ENCODE data around the gene DEK.
A peak's percentile ranks its signal among the peaks of the same experiment; 100 is the strongest.
"Not testable (repeated sequence)": the region's sequence is repeated elsewhere in the genome, so short reads cannot be mapped to it uniquely, and the experiment has no call there.

The DEK gene, protein sequence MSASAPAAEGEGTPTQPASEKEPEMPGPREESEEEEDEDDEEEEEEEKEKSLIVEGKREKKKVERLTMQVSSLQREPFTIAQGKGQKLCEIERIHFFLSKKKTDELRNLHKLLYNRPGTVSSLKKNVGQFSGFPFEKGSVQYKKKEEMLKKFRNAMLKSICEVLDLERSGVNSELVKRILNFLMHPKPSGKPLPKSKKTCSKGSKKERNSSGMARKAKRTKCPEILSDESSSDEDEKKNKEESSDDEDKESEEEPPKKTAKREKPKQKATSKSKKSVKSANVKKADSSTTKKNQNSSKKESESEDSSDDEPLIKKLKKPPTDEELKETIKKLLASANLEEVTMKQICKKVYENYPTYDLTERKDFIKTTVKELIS

DNA sequence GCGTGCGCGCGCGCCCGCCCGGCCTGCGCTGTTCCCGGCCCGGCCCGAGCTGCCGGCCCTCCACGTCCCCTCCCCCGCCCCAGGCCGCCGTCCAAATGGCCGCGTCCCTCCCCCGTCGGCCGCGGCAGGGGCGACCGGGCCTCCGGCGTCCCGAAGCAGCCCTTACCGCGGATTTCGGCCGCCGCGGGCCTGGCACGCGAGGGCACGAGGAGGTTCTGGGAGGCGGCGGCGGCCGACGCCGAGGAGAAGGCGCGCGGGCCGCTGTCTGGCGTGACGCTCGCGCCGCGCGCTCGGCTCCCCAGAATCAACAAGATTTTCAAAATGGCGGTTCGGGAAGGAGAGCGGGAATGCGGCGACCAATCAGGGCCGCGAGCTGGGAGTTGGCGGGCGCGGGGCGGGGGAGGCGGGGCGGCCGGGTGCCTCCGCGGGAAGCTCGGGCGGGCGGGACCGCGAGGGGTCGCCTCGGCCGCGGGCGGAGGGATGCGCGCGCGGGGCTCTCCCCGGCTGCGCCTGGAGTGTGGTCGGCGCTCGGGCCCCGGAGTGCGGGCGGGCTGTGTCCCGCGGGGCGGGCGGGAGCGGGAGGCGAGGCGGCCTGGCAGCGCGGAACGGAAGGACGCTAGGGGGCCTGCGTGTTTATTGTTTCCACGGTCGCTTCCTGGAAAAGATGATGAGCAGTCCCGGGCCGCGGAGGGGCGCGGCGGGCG lies at the start of gene DEK:
Gene DEK (minus strand): TSS at position 312 of the 704 bp plus-strand sequence. CDS start 543 bp downstream, outside the sequence.
- ATAC-seq = peak; percentile 77
- peaks cover 46% of the 10 kb centered on the region for H3K4me1 Mint-ChIP-seq
- peaks cover 0 to 5% of the 10 kb centered on the region in 2 donors for H3K9me3 Mint-ChIP-seq
- H3K4me3 Mint-ChIP-seq = peak within 1 kb of the TSS; percentile 97 to 99
- peak within 1 kb of the TSS; percentile 97 to 98 for H3K27ac Mint-ChIP-seq
- no peaks in the 10 kb centered on the region for H3K27me3 Mint-ChIP-seq
- DNase-seq = peak; percentile 77 to 84

DNA sequence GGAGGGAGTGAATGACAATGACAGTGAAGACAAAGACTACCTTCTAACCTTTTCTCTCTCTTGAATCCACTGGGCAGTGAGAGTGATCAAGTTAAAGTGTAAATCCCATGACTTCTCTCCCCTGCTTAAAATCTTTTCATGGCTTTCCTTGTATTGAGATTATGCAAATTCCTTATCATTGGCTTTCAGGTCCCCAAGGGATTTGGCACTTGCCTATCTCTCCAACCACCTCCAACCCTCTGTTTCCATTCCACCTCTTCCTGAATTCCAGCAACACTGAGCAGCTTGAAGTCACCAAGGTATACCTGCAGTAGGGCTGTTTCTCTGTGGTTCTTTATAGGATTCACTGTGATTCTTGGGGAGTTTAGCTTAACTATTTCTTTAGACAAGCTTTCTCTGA lies 48.0 kb upstream of the DEK start:
- DNase-seq = no peak
- H3K27ac Mint-ChIP-seq = no peak overlapping the region
- H3K4me3 Mint-ChIP-seq = no peak overlapping the region
- ATAC-seq = no peak
- H3K27me3 Mint-ChIP-seq = peaks cover 30% of the 10 kb centered on the region
- peaks cover 0 to 5% of the 10 kb centered on the region in 2 donors for H3K9me3 Mint-ChIP-seq
- no peaks in the 10 kb centered on the region for H3K4me1 Mint-ChIP-seq

DNA sequence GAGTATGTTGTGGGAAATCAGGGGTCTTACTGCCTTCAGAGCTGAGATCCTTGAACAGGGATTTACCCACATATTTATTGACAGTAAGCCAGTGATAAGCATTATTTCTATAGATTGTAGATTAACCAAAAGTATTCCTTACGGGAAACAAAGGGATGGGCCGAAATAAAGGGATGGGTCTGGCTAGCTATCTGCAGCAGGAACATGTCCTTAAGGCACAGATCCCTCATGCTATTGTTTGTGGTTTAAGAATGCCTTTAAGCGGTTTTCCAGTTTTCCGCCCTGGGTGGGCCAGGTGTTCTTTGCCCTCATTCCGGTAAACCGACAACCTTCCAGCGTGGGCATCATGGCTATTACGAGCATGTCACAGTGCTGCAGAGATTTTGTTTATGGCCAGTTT lies 45.7 kb upstream of the DEK start:
- DNase-seq, H3K9me3 Mint-ChIP-seq, H3K4me1 Mint-ChIP-seq, H3K27ac Mint-ChIP-seq, H3K4me3 Mint-ChIP-seq, ATAC-seq: not testable (repeated sequence)
- peaks cover 30% of the 10 kb centered on the region for H3K27me3 Mint-ChIP-seq

DNA sequence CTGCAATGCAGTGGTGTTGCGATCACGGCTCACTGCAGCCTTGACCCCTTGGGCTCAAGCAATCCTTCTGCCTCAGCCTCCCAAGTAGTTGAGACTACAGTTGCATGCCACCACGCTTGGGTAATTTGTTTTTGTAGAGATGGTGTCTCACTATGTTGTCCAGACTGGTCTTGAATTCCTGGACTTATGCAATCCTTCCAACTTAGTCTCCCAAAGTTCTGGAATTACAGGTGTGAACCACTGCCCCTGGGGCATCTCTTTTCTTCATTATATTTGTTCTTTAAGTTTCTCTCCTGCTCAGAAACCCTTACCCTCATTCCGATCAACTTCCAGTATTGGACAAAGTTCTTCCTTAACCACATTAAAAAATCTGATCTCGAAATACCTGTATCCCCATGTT lies 44.7 kb upstream of the DEK start:
- ATAC-seq (no peak), DNase-seq (no peak)
- H3K4me1 Mint-ChIP-seq = peaks cover 4% of the 10 kb centered on the region
- no peak overlapping the region for H3K27ac Mint-ChIP-seq
- peaks cover 26% of the 10 kb centered on the region for H3K27me3 Mint-ChIP-seq
- peaks cover 0 to 5% of the 10 kb centered on the region in 2 donors for H3K9me3 Mint-ChIP-seq
- no peak overlapping the region for H3K4me3 Mint-ChIP-seq

DNA sequence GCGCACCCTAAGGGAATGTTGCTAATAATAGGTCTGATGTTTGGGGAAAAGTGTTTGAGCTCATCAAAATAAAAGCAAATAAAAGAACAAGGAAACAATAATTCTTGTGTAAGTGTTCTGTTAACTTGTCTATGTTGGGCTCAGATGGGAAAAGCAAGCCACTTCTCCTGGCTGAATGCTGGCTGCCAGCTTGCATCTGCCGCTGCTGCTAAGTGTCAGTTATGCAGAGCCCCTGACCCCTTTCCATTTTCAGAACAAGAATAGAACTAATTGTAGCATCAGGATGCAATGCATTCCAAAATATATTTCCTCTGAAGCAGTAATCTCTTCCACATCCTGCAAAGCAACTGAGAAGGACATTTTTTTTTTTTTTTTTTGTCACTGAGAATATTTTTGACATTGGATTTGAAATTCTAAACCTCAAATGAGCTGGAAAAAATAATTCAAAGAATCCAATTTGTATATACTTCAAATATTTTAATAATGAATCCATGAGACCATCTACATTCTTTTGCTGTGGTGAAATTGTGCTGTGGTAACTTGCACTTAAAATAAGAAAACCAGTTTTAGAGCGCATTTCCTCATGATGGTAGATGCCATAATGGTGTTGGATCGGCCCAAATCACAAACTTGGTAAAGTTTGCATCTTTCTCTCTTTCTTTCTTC lies 43.9 kb upstream of the DEK start:
- DNase-seq (no peak), ATAC-seq (no peak)
- Mint-ChIP-seq H3K4me1 (peaks cover 4% of the 10 kb centered on the region), H3K9me3 (peaks cover 0 to 5% of the 10 kb centered on the region in 2 donors), H3K4me3 (no peak overlapping the region), H3K27ac (no peak overlapping the region), H3K27me3 (peaks cover 21% of the 10 kb centered on the region)

DNA sequence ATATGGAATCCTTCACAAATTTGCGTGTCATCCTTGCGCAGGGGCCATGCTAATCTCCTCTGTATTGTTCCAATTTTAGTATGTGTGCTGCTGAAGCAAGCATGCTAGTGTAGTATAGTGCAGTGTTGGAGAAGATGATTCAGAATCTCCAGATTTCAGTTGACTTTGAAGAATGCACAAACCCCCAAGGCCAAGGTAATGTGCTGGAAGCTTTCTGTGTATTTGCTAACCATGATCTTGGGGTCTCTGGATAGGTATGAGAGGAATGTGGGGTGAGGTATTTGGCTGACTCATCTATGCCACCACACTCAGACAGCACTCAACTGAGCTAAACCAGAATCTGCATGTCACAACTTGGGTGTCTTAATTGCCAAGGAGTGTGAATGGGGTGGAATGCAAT lies 42.6 kb upstream of the DEK start:
- Mint-ChIP-seq H3K27me3 (peaks cover 10% of the 10 kb centered on the region), H3K9me3 (peaks cover 0 to 5% of the 10 kb centered on the region in 2 donors), H3K4me1 (peaks cover 4% of the 10 kb centered on the region), H3K27ac (no peak overlapping the region), H3K4me3 (no peak overlapping the region)
- ATAC-seq = no peak
- no peak for DNase-seq

DNA sequence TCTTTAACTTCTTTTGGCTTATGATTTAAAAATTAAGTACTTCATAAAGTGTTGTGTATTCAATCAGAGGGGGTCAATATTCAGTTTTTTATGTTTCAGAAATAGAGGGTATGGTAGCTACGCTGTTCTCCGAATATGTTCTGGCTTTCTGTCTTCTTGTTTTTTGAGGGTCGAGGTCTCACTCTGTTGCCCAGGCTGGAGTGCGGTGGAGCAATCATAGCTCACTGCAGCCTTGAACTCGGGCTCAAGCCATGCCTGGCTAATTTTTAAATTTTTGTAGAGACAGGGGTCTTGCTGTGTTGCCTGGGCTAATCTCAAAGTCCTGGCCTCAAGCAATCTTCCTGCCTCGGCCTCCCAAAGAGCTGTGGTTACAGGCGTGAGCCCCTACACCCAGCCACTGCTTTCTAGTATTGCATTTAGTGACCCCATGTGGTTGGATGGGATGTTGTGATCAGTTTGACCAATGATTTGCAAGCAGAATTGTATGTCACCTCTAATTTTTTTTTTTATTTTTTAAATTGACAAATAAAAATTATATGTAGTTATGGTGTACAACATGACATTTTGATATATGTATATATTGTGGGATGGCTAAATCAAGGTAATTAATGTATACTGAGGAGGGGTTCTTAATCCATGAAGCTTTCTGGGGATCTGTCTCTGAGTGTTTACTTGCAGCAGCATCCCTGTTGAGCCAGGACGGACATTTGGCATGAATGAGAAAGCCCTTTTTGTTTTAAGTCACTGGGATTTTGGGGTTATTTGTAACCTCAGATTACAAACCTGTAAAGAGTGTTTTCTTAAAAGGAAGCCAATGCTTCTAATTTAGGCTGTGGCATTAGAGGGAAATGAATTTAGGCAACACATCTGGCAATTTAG lies 38.5 kb upstream of the DEK start:
- DNase-seq (no peak), ATAC-seq (no peak)
- Mint-ChIP-seq H3K9me3 (no peaks in the 10 kb centered on the region), H3K27me3 (no peaks in the 10 kb centered on the region), H3K4me3 (no peak overlapping the region), H3K4me1 (peaks cover 4% of the 10 kb centered on the region), H3K27ac (peak overlapping the region in 1 of 2 donors; percentile 40)

DNA sequence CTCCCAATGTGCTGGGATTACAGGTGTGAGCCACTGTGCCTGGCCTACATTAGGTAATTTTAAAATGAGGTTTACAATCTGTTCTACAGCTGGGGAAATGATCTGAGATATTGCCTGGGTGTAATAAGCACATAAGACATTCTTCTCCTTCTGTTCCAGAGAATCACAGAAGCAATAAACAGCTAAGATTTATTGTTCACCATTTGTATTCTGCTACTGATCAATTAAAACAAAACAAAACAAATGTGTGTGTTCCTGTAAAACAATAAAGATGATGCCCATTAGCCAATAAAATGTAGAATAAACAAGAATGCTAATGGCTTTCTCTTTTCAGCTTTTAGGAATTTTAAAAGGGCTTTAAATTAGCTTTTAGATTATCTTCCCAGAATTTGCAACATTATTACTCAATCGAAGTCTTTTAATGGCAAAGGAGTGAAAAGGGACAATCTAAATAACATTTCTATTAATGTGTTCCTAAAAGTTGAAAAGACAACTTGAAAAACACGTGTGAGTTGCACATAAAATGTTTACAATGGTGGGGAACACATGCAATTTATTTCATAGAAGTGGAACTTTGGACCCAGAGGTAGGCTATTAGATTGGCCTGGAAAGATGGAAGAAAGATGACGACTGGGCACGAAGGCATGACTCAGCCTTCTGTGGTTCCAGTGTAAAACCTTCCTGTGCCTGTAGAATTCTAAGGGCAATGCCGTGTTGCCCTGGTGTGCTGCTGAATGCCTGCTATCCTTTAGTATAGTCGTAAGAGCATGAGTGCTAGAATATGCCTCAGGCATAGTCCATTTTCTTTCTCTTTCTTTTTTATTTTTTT lies 29.0 kb upstream of the DEK start:
- no peak for ATAC-seq
- no peaks in the 10 kb centered on the region for H3K9me3 Mint-ChIP-seq

DNA sequence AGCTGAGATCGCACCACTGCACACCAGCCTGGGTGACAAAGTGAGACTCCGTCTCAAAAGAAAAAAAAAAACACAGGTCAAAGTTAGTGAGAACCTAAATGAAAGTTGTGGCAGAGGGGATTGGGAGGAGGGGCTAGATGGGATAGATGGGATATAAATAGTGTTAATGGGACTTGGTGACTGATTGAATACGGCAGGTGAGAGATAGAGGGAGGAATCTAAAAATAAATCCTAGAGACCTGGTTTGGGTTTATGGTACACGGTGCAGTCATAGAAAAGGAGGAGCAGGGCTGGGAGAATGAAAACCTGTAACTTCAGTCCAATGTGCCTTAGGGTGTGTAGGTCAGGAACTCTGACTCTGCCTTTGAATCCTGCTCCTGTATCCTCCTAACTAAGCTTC lies 25.0 kb upstream of the DEK start:
- no peak overlapping the region for H3K27ac Mint-ChIP-seq
- DNase-seq (no peak), ATAC-seq (no peak)
- no peaks in the 10 kb centered on the region for H3K4me1 Mint-ChIP-seq
- no peaks in the 10 kb centered on the region for H3K9me3 Mint-ChIP-seq
- peaks cover 26% of the 10 kb centered on the region for H3K27me3 Mint-ChIP-seq
- no peak overlapping the region for H3K4me3 Mint-ChIP-seq

More for the DNA sequence above, 29.0 kb upstream of the DEK start:
- Mint-ChIP-seq H3K4me3 (no peak overlapping the region), H3K27me3 (peaks cover 18% of the 10 kb centered on the region), H3K27ac (peak overlapping the region in 1 of 2 donors; percentile 52), H3K4me1 (no peaks in the 10 kb centered on the region)
- no peak for DNase-seq

DNA sequence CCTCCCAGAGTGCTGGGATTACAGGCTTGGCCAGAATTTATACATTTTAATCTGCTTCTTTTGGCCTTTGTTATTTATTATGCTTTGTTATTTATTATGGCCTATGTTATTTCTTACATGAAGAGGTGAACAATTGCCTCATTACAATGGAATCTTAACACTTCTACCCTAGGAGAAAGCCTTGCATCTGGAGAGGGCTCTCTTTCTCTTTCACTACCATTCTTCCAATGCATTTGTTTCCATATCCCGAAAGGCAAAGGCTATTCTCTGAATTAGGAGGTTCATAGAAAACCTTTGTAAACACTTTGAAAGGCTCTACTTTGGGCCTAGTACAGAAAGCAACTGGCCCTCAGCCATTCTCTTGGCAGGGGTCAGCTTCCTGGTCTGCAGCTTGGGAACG lies 19.9 kb upstream of the DEK start:
- Mint-ChIP-seq H3K27me3 (peaks cover 39% of the 10 kb centered on the region), H3K9me3 (no peaks in the 10 kb centered on the region), H3K4me3 (no peak overlapping the region), H3K4me1 (no peaks in the 10 kb centered on the region), H3K27ac (no peak overlapping the region)
- DNase-seq = no peak
- no peak for ATAC-seq

DNA sequence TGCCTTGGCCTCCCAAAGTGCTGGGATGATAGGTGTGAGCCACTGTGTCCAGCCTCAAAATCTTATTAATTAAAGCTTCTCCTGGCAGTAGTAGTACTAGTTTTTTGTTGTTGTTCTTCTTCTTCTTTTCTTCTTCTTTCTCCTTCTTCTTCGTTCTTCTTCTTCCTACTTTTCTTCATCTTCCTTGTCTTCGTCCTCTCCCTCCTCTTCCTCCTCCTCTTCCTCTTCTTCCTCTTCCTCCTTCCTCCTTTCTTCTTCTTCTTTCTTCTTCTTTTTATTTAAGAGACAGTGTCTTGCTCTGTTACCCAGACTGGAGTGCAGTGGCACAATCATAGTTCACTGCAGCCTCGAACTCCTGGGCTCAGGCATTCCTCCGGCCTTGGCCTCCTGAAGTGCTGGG lies 17.2 kb upstream of the DEK start:
- H3K4me1 Mint-ChIP-seq = peaks cover 14% of the 10 kb centered on the region
- no peak for ATAC-seq
- H3K27ac Mint-ChIP-seq = no peak overlapping the region
- no peak for DNase-seq
- H3K9me3 Mint-ChIP-seq = no peaks in the 10 kb centered on the region
- no peak overlapping the region for H3K4me3 Mint-ChIP-seq
- H3K27me3 Mint-ChIP-seq = peaks cover 49% of the 10 kb centered on the region

DNA sequence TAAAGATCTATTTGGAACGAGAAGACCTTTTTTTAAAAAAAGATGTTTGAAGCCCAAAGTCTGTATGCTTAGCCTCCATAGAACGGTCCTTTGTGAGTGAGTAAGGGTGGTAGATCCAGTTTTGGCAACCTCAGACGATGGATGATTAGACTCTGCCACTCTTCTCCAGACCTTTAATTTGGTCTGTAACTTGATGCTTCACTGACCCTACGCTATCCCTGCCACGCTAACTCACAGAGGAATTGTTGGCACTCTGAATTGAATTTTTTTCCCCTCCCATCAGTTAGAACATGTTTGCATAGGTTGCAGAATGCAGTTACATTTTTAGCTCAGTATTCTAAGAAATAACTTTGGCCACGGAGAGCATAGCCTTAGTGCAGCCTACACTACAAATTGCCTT lies 15.8 kb upstream of the DEK start:
- Mint-ChIP-seq H3K4me1 (peaks cover 14% of the 10 kb centered on the region), H3K27ac (no peak overlapping the region), H3K4me3 (no peak overlapping the region), H3K27me3 (peaks cover 64% of the 10 kb centered on the region), H3K9me3 (no peaks in the 10 kb centered on the region)
- ATAC-seq (no peak), DNase-seq (no peak)

DNA sequence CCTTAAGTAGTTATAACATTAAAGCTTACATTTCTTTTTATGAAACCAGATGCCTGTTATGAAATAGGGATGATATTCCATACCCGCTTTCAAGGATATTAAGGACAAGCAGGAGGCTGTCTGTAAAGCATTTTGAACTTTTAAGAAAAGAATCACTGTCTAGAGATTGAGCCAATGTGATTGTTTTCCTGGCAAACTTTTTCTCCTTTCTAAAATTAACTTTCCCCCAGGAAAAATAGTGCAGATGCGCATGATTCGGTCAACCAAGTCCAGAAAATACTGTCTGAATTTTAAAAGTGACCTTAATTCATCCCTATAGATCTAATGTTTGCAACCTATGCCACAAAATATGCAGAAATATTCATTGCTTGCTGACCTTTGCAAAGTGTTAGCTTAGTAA lies 15.1 kb upstream of the DEK start:
- ATAC-seq = no peak
- no peak overlapping the region for H3K27ac Mint-ChIP-seq
- H3K4me1 Mint-ChIP-seq = peaks cover 14% of the 10 kb centered on the region
- no peak for DNase-seq
- no peak overlapping the region for H3K4me3 Mint-ChIP-seq
- no peaks in the 10 kb centered on the region for H3K9me3 Mint-ChIP-seq
- H3K27me3 Mint-ChIP-seq = peaks cover 69% of the 10 kb centered on the region

DNA sequence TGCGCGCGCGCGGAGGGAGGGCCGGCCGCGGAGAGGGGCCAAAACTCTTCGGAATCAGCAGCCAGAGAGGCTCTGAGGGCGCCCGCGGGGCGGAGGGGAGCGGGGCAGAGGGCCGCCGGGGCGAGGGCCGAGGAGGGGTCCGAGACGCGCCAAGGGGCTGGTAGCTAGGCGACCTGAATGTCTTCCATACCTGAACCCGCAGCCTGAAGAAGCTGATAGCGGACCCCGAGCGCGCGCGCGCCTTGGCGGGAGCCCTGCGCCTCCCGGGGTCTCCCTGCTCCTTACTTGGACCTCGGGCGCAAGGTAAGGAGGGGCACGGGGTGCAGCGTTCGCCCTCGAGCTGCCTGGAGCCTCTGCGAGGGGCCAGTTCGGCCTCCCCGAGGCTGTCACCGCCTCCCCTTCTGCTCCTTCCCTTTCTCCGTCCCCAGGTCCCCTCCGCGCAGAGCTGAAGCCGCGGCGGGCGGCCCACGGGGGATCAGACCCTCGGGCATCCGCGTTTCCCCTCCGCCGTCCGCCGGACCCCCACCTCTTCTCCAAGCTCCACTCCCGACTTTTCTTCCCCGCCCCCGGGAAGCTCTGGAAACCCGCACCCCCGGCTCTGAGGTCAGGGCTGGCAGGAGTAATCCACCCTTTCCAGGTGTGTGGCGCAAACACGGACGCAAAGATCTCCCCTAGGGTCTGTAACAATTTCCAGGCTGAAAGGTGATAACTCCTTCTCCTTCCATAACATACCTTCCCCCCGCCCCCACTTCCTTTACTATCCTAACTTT lies 13.1 kb upstream of the DEK start:
- Mint-ChIP-seq H3K27ac (no peak overlapping the region), H3K4me3 (peak overlapping the region; percentile 66 to 80), H3K27me3 (peaks cover 76% of the 10 kb centered on the region), H3K9me3 (no peaks in the 10 kb centered on the region), H3K4me1 (peaks cover 14% of the 10 kb centered on the region)
- DNase-seq (no peak), ATAC-seq (peak; percentile 56)

All from stimulated activated naive CD8-positive, alpha-beta T cell treated with anti-CD3 and anti-CD28 coated beads, Interleukin-15, amount 100 ng/mL, for 72 hours (primary cell).